ENCODE data around the gene GNAI1.

The GNAI1 gene

DNA sequence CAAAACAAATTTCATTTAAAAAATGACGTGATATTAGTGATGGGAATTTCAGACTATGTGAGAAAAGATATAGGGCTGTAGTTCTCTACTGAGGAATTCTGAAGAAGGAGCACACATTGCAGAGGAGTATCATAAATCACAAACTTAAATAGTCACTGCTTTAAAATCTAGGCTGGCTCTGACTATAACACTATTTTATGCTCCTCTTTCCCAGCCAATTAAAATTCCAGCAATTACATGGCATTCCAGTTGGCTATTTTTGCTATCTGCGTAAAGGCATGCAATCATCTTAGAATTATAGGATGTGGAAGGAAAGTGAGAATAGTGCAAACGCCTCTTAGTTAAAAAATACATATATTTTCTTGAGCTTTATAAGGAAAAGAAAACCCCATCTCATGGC, 123.1 kb downstream of the GNAI1 start:
- no peak for DNase-seq

DNA sequence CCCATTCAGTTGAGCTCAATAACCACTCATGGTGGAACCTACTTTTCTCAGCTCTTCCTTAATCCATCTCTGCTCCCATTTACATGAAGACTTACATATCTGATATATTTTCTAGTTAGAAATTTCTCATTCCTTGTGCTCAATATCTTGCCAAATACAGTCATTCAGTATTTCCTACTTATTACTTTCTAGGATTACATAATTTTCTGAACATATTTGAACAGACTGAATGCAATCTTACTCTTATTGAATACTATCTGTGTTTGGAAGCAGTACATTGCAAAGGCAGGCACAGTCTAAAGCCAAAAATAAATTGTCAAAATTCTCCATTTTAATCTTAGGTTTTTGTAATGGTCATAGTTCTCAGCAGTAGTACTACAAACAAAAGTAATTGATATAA, 126.0 kb downstream of the GNAI1 start:
- no peak for DNase-seq

DNA sequence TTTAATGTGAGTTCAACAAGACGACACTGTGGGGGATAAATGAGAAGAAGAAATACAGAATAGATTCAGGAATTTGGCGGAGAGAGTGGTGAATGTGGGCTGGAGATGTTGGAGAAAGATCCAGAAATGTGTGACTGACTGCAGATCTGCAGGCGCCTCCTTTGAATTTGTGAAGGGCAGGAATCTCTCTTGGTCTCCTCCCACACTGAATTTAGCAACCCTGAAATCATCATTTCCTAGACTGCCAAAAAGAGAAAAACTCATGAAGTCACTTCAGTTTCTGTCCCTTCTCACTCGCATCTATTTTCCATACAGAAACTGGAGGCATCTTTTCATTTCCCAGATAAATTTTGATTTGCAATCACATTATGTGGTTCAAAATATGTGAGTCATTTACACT, 128.7 kb downstream of the GNAI1 start:
- no peak for DNase-seq

DNA sequence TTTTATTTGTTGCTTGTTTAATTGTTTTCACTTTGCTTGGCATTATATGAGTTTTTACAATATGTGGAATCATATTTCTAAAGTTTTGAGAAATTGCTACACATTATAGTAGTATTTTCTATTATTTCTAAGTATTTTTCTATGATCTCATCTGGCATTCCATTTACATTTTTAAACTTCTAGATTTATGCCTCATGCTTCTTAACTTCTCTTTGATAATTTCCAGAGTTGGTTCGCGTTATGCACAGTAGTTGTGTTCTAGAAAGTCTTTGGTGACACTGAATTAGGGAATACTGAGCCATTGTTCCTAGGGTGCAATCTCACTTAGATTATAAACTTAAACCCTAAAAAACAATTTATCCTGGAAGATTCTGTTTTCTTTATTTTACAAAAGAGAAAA, 129.2 kb downstream of the GNAI1 start:
- no peak for DNase-seq

DNA sequence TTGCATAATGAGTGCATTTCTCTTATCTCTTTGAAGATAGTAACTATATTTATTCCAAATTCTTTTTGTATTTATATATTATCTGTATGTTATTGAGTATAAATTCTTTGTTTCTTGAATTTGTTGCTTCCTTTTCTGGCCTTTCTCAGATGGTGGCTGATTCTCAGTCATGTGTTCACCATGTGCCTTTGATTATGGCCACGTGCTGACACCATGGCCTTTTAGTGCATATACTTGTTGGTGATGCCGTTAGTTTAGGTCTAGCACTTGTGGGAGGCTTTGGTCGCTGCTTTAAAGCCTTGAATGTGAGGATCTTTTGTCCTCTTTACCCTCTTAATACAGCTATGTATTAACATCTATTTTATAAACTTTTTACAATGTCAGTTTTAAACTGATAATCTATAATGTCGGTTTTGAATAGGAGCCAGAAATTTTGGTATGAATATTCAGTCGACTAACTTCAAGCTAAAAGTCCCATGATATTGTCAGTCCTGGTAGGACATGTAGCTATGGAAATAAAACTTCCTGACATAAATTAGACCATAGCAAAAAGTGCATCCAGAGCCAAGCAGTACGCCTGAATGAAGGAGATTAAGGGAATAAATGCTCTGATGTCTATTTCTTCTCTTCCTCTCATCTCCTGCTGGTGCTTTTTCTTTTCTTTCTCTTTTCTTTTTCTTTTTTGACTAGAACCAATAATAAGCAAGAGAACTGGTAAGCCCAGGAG, 130.3 kb downstream of the GNAI1 start:
- no peak for DNase-seq

DNA sequence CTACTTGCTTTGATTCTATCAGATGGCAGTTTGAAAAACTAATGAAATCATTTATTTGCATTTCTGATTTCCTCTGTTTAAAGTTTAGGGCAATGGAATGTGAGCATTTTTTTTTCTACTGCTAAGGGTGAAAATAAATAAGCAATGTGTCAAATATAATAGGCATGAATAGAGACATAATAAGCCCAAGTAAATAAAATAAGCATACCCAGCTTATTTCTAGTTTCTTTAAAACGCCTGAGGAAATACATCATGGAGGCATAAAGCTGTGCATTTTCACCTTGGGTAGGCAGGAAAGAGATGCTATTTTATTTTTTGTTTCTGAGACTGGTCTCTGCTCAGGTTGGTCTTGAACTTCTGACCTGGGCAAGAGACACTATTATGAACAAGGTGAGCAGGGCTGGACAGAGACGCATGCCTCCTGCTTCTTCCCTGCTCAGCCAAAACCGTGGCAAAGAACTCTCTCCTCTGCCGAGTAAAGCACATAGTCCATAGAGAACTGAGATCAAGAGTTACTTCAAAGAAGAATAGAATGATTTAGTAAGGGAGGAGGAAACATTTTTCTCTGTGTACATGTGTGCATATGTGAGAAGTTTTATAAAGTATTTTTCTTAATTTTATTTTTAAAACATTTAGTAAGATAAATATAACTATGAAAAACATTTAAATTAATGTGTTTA, 138.1 kb downstream of the GNAI1 start:
- DNase-seq, result no peak

DNA sequence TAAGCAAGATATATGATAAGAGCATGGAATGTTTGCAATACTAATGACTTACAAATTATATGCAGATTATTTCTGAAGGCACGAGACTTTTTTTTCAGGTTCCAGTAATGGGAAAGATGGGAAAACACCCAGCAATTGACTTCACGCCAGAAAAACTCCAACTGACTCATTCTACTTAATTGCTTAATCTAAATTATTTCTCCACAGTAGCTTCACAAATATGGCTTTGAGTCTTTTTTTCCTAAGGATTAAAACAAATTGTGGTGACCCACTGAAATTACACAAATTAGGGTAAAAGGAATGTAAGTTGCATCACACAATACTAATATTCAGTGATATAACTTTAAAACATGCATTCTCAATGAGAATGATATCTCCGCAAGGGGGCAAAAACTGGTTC, 138.7 kb downstream of the GNAI1 start:
- DNase-seq, result no peak

DNA sequence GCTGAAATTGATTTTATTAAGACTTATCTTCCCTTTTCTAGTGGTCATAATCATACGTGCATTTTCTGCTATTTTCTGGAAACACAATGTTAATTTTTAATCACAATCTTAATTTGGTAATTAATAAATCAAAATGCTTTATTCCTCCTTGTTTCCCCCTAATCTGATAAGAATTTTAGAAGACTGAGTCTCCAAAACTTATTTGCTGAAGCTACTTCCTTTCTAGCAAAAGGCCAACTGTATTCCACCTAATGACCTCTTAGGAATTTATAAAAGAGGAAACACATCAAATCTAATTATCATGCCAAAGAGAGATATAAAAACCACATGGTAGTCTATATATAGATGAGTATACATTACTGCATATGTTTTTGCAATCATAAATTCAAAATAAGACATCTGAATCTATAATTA, 140.6 kb downstream of the GNAI1 start:
- DNase-seq, result no peak
